C1 segment of cervical spinal cord (tissue), 14 donors: ENCODE data around the gene METRN.
A peak's percentile ranks its signal among the peaks of the same experiment; 100 is the strongest.
"Not testable (repeated sequence)": the region's sequence is repeated elsewhere in the genome, so short reads cannot be mapped to it uniquely, and the experiment has no call there.

Source experiments
- DNase-seq, 14 donors: peaks; one replicate each; lab custom pipeline; 2025; lab: John Stamatoyannopoulos, UW

The METRN gene

GRCh38 chr16:734981-735881 is 20.3 kb downstream of the METRN start:
- DNase-seq = no peak

GRCh38 chr16:735982-736453 is 21.1 kb downstream of the METRN start:
- no peak for DNase-seq

- DNase-seq = no peak
These were observed 22.1 kb downstream of the METRN start for GRCh38 chr16:736936-737481.

- DNase-seq = no peak
These were observed 24.9 kb downstream of the METRN start for GRCh38 chr16:739560-740458.

DNA sequence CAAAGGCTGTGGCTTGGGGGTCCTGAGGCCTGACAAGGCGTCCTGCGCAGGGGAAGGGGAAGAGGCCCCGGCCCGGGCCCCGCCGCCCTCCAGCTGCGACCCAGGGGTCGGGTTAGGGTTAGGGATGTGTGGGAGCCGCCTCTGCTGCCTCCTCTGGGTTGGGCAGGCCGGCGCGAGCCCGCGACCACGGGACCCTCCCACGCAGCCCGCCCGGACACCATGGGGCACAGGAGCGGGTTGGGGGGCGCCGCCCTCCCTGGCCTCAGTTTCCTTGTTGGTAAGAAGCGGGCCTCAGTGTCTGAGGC is 25.5 kb downstream of the METRN start:
- DNase-seq = no peak

- peak; percentile 21 to 89 (median 75) for DNase-seq
These were observed 26.0 kb downstream of the METRN start, which contains the start of gene CIAO3 for GRCh38 chr16:740764-741505. CIAO3 (minus strand) TSS chr16:740997; CDS start chr16:740985, 12 bp downstream.

DNA sequence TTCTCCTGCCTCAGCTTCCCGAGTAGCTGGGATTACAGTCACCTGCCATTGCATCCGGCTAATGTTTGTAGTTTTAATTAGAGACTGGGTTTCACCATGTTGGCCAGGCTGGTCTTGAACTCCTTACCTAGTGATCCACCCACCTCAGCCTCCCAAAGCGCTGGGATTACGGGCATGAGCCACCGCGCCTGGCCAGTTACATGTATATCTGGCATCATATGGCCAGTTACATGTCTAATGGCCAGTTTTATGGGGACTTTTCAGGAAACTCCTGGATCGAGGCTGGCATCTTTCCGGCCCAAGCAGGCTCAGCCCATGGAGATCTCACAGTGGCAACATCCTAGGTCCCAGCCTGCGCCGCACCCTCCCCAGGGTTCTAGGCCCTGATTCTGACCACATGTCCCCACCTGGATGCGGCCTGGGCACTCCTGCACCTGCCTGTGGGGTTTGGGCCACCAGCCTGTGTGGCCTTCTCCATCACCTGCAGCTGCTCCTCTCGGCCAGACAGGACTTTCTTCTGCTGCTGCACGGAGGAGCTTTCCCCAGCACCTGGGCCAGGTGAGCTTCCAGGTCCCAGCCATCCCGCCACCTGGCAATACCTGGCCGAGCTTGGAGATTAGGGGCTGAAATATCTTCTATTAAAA is 27.2 kb downstream of the METRN start:
- no peak for DNase-seq

GRCh38 chr16:742894-743293 is 28.0 kb downstream of the METRN start:
- not testable (repeated sequence) for DNase-seq

- DNase-seq = no peak
These were observed 29.0 kb downstream of the METRN start for GRCh38 chr16:743794-744500.

DNA sequence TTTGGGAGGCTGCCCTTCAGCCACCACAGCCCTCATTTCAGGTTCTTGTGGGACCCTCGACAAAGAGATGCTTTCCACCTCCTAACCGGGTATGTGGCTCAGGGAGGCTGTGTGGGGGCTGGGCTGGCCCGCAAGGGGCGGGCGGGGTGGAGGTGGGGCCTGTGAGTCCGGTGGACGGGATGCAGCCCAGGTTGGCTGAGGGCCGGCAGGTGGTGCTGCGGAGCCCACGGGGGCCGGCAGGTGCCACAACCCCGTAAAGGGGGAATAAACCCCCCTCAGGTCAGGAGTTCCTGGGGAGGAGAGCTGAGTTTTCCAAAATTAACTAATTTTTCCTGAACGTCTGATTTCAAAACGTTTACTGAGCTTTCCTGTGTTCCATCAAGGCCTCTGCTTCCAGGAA is 30.8 kb downstream of the METRN start:
- no peak for DNase-seq

DNA sequence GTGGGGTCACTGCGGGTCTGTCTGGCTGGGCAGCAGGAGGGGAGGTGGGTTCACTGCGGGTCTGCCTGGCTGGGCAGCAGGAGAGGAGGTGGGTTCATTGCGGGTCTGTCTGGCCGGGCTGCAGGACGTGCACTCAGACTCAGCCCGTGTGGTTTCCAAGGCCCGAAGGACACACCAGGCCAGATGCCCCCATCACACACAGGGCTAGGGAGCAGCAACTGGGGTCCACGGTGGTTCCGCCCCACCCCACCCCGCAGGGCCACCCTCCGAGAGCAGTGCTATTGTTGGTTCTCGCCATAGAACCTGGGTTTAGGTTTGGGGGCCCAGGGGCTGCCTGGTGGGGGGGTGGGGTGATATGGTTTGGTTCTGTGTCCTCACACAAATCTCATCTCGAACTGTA is 31.7 kb downstream of the METRN start:
- DNase-seq = no peak

DNA sequence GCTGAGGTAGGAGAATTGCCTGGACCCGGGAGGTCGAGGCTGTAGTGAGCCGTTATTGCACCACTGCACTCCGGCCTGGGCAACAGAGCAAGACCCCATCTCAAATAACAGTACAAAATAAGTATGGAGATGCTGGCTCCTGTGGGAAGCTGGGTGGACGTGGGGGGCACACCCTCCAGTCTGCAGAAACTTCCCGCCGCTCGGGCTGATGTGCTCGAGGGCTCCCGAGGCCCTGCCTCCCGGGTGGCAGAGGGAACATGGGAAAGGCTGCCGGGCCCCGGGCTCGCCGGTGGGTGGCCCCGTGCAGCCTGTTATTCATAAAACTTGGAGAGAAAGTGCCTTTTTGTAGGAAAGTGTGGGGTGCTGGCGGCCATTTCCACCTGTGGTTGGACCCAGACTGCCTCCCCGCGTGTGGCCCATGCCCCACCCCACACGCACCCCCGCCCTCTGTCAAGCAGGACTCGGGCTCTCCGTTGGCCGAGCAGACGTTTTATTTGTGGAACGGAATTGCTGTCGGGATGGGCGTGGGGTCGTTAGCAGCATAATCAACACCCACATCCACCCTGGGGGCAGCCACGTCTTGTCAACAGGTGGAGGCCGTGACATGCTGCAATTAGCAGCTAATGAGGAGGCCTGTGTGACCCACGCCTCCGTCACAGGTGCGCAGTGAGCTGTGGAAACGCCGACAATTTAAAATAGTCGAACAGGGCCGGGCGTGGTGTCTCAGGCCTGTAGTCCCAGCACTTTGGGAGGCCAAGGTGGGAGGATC is 33.2 kb downstream of the METRN start:
- no peak for DNase-seq

GRCh38 chr16:749010-749409 is 34.1 kb downstream of the METRN start:
- DNase-seq = no peak

GRCh38 chr16:750485-750884 is 35.6 kb downstream of the METRN start:
- no peak for DNase-seq

DNA sequence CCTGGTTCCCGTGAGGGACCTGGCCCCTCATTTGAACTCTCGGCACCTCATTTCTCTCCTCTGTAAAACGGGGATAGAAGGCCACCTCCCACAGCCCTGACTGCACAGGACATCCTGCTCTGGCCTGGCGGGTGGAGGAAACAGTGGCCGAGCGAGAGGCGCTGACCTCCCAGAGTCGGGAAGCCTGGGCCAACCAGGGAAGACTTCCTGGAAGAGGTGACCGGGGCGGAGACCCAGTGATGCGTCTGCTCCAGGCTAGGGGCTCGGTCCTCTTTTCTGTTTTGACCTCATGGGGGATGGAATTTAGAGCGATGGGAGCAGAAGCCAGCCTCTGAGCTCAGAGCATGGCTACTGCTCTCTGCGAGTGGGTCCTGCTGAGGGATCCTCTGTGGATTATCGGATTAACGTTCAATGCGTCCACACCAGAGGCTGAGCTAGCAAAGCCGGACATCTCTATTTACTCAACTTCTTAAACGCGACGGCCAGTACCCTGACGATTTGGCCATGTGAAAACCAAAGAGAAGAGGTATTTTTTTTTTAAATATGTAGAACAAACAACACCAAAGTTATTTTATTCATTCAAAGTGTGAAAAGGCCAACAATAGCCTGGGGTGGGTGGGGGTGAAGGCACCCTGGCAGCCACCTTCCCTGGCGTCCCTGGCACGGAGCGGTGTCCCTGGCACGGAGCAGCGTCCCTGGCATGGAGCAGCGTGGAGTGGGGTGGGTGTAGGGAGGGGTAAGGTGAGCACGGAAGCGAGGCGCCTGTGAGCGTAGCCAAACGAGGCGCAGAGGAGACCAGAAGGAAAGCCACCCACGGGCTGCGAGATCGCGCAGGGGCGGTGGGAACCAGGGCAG is 36.5 kb downstream of the METRN start:
- DNase-seq = peak in 2 of 14 donors; percentile 3 to 8

DNA sequence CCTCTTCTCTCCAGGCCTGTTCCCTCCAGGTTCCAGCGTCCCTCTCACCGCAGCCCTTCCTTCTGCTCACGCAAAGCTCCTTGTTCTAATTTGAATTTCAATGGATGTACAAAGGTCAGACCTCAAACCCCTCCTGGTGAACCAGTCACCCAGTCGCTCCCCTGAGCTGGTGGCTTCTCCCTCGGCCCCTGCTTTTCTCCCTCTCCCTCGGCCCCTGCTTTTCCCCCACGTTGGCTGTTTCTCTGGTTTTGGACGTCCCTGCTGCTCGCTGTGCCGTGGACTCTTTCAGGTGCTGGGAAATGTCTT is 37.0 kb downstream of the METRN start:
- no peak for DNase-seq

- DNase-seq = not testable (repeated sequence)
These were observed 39.2 kb downstream of the METRN start for GRCh38 chr16:754121-754607.

DNA sequence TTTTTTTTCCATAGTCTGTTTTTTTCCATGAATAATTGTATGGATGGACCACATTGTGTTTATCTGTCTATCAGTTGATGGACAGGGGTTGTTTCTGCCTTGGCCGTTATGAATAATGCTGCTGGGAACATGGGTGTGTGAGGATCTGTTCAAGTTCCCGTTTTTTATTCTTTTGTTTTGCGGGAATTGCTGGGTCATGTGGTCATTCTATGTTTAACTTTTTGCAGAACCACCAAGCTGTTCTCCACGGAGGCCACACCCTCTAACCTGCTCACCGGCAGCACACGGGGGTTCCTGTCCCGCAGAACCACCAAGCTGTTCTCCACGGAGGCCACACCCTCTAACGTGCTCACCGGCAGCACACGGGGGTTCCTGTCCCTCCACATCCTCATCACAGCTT is 39.7 kb downstream of the METRN start:
- no peak for DNase-seq

DNA sequence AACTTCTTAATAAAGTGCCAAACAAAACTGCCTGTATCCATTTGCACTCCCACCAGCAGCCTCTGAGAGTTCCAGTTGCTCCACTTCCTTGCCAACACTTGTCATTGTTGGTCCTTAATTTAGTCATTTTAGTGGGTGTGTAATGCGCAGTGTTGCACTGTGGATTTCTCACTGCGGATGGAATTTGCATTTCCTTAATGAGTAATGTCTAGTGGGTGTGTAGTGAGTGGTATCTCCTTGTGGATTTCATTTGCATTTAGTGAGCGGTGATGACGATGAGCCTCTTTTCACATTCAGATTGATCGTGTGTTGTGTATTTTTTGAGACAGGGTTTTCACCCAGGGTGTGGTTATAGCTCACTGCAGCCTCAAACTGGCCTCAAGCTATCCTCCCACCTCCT is 41.5 kb downstream of the METRN start:
- DNase-seq = no peak
